DOHH2 (cell line): ENCODE results near the gene ELOA.

Experiments
- H3F3A ChIP-seq: fragments of 200-600 bp; sonication (generic), shearing (Covaris generic); 2 replicates; pipeline ENCODE4 v1.6.0; 2016; ENCODE audit warnings: antibody characterized with exemption, mild to moderate bottlenecking; ENCODE audit not compliant: control insufficient read depth, insufficient read depth
- H3K27ac ChIP-seq: fragments of 200-600 bp; sonication (generic); 2 replicates; pipeline ENCODE4 v1.5.1; 2014; ENCODE audit warnings: low read depth, mild to moderate bottlenecking, low read length, moderate library complexity
- H3K27me3 ChIP-seq: fragments of 200-600 bp; sonication (generic); 2 replicates; pipeline ENCODE4 v1.6.1; 2014; ENCODE audit warnings: mild to moderate bottlenecking, low read length, mixed read lengths; ENCODE audit not compliant: control insufficient read depth
- H3K36me3 ChIP-seq: fragments of 200-600 bp; sonication (generic); 2 replicates; pipeline ENCODE4 v1.6.1; 2014; ENCODE audit warnings: mild to moderate bottlenecking, low read length, moderate library complexity, mixed read lengths; ENCODE audit not compliant: control insufficient read depth
- H3K4me1 ChIP-seq: fragments of 200-600 bp; sonication (generic); 2 replicates; pipeline ENCODE4 v1.6.1; 2014; ENCODE audit warnings: mild to moderate bottlenecking, low read length, mixed read lengths; ENCODE audit not compliant: control insufficient read depth
- H3K4me2 ChIP-seq: fragments of 200-600 bp; sonication (generic); 2 replicates; pipeline ENCODE4 v1.6.0; 2014; ENCODE audit warnings: mild to moderate bottlenecking, low read length, moderate library complexity
- H3K4me3 ChIP-seq: fragments of 200-600 bp; sonication (generic); 2 replicates; pipeline ENCODE4 v1.5.1; 2014; ENCODE audit warnings: mild to moderate bottlenecking, low read length, mixed read lengths
- H3K79me2 ChIP-seq: fragments of 200-600 bp; sonication (generic); 2 replicates; pipeline ENCODE4 v1.6.1; 2014; ENCODE audit warnings: mild to moderate bottlenecking, low read length, mixed read lengths; ENCODE audit not compliant: control insufficient read depth
- H3K9me2 ChIP-seq: fragments of 200-600 bp; sonication (generic); replicated peaks from 2 replicates; pipeline ENCODE4 v1.6.1; 2014; ENCODE audit warnings: mild to moderate bottlenecking, low read length, mixed read lengths; ENCODE audit not compliant: control insufficient read depth
- H3K9me3 ChIP-seq: fragments of 200-600 bp; sonication (generic); 2 replicates; pipeline ENCODE4 v1.6.1; 2014; ENCODE audit warnings: antibody characterized with exemption, low read length, mixed read lengths; ENCODE audit not compliant: control insufficient read depth, insufficient read depth
- H4K20me1 ChIP-seq: fragments of 200-600 bp; sonication (generic); 2 replicates; pipeline ENCODE4 v1.6.0; 2014; ENCODE audit warnings: low read depth, mild to moderate bottlenecking, antibody characterized with exemption, low read length, moderate library complexity; ENCODE audit not compliant: control insufficient read depth, insufficient read depth
- CTCF ChIP-seq: fragments of 200-600 bp; sonication (generic); IDR thresholded peaks from one replicate; pipeline ENCODE4 v1.5.1; 2014; ENCODE audit warnings: antibody characterized with exemption, mild to moderate bottlenecking, low read depth, low read length; ENCODE audit not compliant: poor library complexity, severe bottlenecking
- EZH2phosphoT487 ChIP-seq: fragments of 200-600 bp; sonication (generic); IDR thresholded peaks from 2 replicates; pipeline ENCODE4 v1.6.1; 2017; ENCODE audit warnings: borderline replicate concordance, mild to moderate bottlenecking, antibody characterized with exemption, low read length, moderate library complexity, mixed read lengths

The ELOA gene

GRCh38 chr1:23763041-23763577, 19.8 kb downstream of the ELOA start:
- Histone ChIP-seq H3K27me3 (no peaks in the 10 kb centered on the region), H3K4me2 (no peak overlapping the region), H4K20me1 (no peaks in the 10 kb centered on the region), H3K79me2 (no peaks in the 10 kb centered on the region), H3K27ac (no peak overlapping the region), H3K9me2 (no peaks in the 10 kb centered on the region), H3K4me3 (no peak overlapping the region), H3K9me3 (no peaks in the 10 kb centered on the region), H3K4me1 (no peaks in the 10 kb centered on the region), H3K36me3 (peaks cover 62% of the 10 kb centered on the region), H3F3A (peaks cover 3% of the 10 kb centered on the region)
- TF ChIP-seq CTCF: no peak

GRCh38 chr1:23768733-23769132, 25.5 kb downstream of the ELOA start:
- TF ChIP-seq EZH2phosphoT487 (no peak), CTCF (no peak)
- no peaks in the 10 kb centered on the region for H3K9me2 ChIP-seq
- peaks cover 4% of the 10 kb centered on the region for H3K4me1 ChIP-seq
- no peaks in the 10 kb centered on the region for H3K27me3 ChIP-seq
- H3K9me3 ChIP-seq: no peaks in the 10 kb centered on the region
- no peak overlapping the region for H3K4me3 ChIP-seq
- H4K20me1 ChIP-seq: no peaks in the 10 kb centered on the region
- H3F3A ChIP-seq: peaks cover 5% of the 10 kb centered on the region; the same call in 1 of the 2 replicates
- H3K36me3 ChIP-seq: peaks cover 24% of the 10 kb centered on the region
- H3K27ac ChIP-seq: no peak overlapping the region
- peaks cover 8% of the 10 kb centered on the region for H3K79me2 ChIP-seq
- no peak overlapping the region for H3K4me2 ChIP-seq

GRCh38 chr1:23772049-23772853, 29.0 kb downstream of the ELOA start:
- no peaks in the 10 kb centered on the region for H3K9me3 ChIP-seq
- TF ChIP-seq EZH2phosphoT487: no peak
- peak; percentile 96 for TF ChIP-seq CTCF
- peaks cover 19% of the 10 kb centered on the region for H3K4me1 ChIP-seq
- no peaks in the 10 kb centered on the region for H3K9me2 ChIP-seq
- H3K79me2 ChIP-seq: peaks cover 36% of the 10 kb centered on the region
- H3K4me3 ChIP-seq: no peak overlapping the region
- peaks cover 16% of the 10 kb centered on the region for H3K36me3 ChIP-seq
- H3K27me3 ChIP-seq: no peaks in the 10 kb centered on the region
- H4K20me1 ChIP-seq: no peaks in the 10 kb centered on the region
- H3K27ac ChIP-seq: no peak overlapping the region
- peak overlapping the region; percentile 40 for H3K4me2 ChIP-seq
- peaks cover 5% of the 10 kb centered on the region; the same call in 1 of the 2 replicates for H3F3A ChIP-seq
